Fibroblast of pulmonary artery (primary cell): Measurements from ENCODE around the gene RAB3C.

ENCODE experiments used
- DNase-seq: peaks from one replicate; pipeline ENCODE4 v3.0.0-alpha.2; 2010; ENCODE audit warnings: low read depth
- H3K4me3 ChIP-seq: replicated peaks from 2 replicates; pipeline ENCODE4 v1.5.1; 2011; ENCODE audit warnings: low read depth, mild to moderate bottlenecking, control low read depth, low read length, moderate library complexity
- CTCF ChIP-seq: IDR thresholded peaks from 2 replicates; pipeline ENCODE4 v1.5.1; 2011; ENCODE audit warnings: mild to moderate bottlenecking, control low read depth, low read length, inconsistent platforms; ENCODE audit errors: missing control alignments

Gene RAB3C

GRCh38 chr5:58847041-58847440 lies 264.2 kb downstream of the RAB3C start:
- no peak for TF ChIP-seq CTCF
- H3K4me3 ChIP-seq: no peak overlapping the region
- DNase-seq: no peak

DNA sequence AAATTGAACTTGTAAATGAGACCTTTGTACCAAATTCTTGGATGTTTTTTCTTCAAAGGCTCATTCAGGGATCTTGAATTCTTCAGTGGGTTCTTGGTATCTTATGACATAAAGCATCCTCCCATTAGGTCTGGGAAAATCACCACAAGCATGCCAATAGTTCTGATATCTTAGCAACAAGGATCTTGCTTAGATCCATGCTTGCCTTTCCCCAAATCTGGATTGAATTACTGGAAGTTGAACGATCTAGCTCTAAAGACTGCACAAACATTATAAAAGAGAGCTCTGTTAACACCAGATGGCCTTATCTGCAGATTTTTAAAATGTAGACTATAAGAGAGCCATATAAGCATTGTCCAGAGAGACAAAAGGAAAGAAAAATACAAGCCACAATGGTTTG lies 266.3 kb downstream of the RAB3C start:
- no peak for TF ChIP-seq CTCF
- DNase-seq: no peak

GRCh38 chr5:58849921-58850667 lies 267.2 kb downstream of the RAB3C start:
- peak; percentile 56 for TF ChIP-seq CTCF
- peak; percentile 64 for DNase-seq
- no peak overlapping the region for H3K4me3 ChIP-seq

More for the DNA sequence above, 266.3 kb downstream of the RAB3C start:
- H3K4me3 ChIP-seq: no peak overlapping the region

GRCh38 chr5:58851153-58851552 lies 268.3 kb downstream of the RAB3C start:
- H3K4me3 ChIP-seq: no peak overlapping the region
- TF ChIP-seq CTCF: no peak
- DNase-seq: no peak

DNA sequence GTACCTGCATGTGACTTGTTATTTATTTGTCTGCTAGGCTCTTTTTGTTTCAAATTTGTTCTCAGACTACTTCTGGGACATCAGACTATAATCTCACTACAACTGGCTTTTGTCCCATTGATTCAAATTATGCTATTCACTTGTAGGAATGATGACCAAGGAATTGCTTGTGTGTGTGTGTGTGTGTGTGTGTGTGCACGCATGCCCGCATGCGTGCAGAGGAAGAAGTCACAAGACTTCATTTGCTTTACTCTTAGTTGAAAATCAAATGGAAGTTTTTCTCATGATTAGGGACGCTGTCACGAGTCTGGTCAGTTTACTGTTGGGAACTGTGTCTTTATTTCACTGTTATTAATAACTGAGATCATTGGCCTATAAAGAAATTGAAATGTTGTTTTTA lies 268.7 kb downstream of the RAB3C start:
- DNase-seq: no peak
- no peak for TF ChIP-seq CTCF
- no peak overlapping the region for H3K4me3 ChIP-seq

DNA sequence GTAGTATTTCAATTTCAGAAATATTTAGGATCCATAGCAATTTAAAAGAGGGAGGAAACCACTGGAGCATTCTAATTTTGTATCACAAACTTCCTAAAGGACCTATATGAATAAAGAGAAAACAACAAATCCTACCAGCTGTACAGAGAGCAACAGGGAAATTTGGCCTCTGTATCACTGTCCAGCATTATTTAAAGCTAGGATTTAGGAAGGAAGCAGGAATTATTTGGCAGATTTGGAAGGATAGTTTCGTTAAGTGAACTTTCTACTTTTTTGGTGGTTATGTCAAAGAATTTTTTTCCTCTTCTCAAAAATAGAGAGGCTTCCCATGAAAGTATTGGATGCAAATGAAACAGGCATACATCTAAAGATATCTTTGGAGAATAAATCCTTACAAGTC lies 269.7 kb downstream of the RAB3C start:
- TF ChIP-seq CTCF: no peak

DNA sequence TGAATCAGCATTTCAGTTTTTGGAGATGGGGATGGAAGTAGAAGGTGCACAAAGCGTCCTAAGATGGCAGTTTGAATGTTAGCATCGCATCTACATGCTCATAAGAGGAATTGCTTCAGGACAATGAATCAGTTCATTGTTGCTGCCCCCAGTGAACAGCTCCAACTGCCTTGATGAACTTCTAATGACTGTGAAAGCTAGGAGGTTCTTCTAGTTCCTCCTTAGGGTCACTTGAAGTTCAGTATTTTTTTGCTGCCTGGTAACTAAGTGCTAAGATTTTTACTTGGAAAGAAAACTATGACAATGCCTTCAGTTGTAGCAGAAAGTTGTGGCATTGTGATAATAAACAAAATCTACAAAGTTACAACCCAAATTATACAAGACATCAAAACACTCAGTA lies 271.6 kb downstream of the RAB3C start:
- no peak for DNase-seq
- TF ChIP-seq CTCF: no peak
- H3K4me3 ChIP-seq: no peak overlapping the region

More for the DNA sequence above, 269.7 kb downstream of the RAB3C start:
- DNase-seq: no peak
- H3K4me3 ChIP-seq: no peak overlapping the region
